GM19463 (cell line): Measurements from ENCODE around the gene FAM170B.
A peak's percentile ranks its signal among the peaks of the same experiment; 100 is the strongest.

ENCODE experiments used
- ATAC-seq: cut with Tn5 transposase; IDR thresholded peaks from one replicate; pipeline ENCODE4 v1.9.1; 2021; ENCODE audit warnings: mild to moderate bottlenecking, moderate library complexity; ENCODE audit not compliant: unreplicated experiment

FAM170B gene

DNA sequence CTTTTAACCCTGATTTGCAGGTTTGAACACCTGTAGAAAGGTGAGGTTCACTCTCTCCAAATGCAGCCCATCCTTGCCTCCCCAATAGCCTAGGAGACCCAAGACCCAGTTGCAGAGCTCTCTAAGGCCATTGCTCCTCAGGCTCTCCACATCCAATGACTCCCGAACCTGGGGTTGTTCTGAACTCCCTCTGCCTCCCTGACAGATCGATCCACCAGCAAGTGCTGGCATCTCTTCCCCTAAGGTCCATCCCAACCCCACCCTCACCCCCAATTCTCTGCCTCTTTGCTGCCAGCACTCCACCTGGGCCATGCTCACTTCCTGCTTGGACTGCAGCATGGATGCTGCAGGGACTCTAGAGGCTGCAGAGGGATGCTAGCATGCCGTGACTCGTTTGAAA, 19.3 kb upstream of the FAM170B start:
- no peak for ATAC-seq

DNA sequence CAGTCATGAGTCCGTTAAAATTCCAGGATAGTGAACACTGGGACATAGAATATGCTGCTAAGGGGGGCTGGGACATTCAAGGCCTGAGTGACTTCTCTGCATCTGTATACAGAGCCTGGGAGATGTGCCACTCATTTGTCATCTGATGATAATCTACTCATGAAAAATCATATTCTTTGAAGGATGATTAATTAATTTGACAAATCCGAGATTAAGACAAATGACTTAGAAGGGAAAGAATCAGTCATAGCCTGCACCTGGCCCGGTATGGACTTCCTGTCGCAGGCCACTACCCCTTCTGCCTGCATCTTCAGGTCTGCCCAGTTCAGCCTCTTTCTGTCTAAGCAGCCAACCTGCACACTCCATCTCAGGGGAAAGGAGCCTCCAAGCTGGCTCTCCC, 18.8 kb upstream of the FAM170B start:
- ATAC-seq: no peak

DNA sequence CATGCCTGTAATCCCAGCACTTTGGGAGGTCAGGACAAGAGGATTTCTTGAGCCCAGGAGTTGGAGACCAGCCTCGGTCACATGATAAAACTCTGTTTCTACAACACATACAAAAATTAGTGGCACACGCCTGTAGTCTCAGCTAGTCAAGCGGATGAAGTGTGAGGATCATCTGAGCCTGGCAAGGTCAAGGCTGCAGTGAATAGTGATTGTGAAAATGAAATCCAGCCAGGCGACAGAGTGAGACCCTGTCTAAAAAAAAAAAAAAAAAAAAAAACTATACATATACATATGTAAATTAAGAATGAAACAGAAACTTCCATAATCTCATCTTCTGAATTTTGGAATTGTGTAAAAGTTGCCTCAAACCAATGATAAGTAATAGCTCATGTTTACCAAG, 18.2 kb upstream of the FAM170B start:
- ATAC-seq: no peak

DNA sequence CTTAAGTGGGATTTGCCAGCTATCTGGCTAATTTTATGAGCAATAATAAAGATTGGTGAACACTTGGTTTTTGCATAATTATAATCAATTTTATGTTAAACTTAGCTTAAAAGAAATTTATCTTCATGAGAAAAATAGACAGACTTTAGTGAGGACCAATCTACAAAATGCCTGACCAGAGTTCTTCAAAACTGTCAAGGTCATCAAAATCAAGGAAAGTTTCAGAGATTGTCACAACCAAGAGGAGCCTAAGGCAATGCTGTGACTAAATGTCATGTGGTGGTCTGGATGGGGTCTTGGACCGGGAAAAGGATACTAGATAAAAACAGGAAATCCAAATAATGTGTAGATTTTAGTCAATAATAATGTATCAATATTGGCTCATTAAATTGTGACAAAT, 17.7 kb upstream of the FAM170B start:
- no peak for ATAC-seq

DNA sequence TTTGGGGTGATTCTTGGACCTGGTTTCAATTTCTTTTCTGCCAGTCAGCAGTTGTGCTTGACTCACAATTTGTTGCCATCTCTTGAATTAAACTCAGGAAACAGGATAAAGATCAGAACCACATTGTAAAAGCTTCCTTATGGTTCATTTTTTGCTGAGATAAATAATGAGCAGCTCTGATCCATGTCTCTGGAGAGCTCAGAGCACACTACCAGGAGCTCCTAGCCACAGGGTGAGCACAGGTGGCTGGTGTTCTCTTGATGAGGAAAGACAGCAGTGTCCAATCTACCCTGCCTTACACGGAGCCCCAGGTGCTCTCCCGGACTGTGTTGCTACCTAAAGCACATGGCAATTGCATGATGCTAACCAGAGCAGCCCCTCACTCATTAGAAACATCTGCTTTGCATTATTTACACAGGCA, 17.2 kb upstream of the FAM170B start:
- ATAC-seq: no peak

DNA sequence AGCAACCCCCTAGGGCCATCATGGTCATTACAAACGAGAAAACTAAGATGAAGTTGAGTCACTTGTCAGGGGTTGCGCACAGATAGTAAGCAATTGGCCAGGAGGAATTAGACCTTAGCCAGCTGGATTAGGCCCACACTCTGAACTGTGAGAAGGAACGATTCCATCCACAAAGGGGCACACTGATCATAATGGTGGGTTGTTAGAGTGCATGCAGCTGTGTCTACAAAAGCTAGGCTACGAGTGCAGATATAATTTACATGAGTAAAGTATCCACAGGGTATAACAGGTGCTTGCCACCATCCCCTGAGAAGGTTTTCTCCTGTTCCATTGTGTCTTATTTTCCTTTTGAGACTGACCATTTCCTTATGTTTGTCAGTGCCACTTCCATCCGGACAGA, 16.6 kb upstream of the FAM170B start:
- no peak for ATAC-seq

DNA sequence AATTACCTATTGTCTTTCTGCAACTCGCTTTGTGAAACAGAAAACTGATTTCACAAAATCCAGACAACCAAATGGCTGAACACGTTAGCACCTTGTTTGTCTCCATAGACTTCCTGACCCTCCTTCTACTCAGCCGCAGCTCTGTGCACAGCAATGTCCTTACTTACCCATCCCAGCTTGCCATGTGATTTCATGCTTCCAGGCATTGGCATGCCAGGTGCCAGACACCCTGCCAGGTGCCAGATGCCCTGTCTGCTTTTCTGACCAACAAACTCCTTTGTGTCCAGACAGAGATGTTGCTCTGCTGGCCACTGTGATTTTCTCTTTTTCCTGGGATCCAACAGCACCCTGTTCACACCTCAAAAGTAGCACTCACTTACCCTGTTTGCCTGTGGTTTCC, 16.1 kb upstream of the FAM170B start:
- ATAC-seq: no peak

DNA sequence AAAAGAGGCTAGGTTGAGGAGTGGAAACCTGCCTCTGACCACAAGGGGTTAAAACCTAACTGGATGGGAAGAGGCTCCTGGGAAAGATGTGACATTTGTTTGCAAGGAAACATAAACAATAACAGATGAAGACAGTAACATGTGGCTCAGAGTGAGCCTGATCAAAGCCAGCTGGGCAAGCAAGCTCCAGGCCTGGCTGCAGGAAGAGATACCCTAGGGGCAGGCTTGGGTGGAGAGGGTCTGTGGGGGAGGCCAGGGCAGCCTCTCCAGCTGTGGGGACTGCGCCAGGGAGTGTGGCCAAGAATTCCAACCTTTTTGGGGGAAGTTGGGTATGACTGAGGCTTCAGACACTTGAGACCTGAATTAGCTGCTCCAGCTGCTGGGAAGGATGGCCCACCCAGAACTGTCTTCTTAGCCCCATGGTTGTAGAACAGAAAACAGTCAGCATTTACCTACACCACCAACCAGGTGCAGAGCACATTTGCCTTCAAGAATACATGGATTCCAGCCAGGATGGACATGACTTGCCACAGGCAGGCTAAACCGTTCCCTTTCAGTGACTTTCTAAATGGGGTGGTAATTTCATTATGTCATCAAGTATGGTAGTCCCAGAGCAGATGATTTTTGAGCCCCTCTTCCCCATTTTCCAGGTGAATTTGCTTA, 10.4 kb upstream of the FAM170B start:
- no peak for ATAC-seq

DNA sequence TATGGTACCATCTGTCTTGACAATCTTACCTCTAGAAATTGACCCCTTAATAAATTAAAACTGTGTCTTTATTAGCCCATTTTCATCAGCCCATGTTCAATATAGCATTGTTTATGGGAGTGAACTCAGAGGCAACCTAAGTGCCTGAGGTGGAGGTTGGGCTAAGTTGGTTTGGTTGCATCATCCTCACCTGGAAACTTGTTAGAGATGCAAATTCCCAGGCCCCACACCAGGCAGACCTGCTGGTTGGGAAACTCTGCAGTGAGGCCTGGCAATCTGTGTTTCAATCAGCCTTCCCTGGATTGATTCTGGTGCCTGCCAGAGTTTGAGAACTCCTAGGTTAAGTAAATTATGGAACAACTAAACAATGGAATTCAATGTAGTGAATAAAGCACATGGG, 9.4 kb upstream of the FAM170B start:
- no peak for ATAC-seq

DNA sequence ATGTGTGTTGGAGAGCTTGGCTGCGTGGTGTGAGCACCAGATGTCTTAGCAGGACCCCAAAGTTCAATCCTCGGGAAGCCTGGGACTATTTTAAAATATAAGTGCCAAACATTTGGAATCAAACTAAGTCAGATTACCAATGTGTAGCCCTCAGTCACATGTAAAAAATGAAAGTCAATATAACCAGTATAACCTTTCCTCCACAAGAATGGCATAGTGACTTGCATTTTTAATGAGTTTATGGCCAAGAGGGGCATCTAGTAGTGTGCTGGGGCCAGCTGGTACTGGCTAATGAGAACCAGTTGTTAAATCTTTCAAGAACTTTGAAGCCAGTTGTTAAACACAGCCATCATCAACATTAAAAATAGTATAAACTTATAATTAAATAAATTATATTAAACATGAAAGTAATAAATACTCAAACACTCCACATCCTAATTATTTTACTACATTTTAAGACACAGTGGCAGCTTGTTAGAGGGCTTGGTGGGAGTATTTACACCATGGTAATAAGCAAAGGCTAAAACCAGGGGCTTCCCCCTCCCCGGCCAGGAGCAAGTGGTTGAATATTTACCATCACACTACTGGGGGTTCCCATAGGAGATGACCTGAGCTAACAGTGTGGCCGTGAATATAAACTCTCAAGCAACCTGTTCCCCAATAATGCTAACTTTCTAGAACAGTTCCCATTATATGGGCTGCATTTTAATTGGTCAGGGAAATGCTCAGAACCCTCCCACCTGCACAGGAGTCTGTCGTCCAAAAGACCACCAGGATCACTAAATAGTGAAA, 7.9 kb upstream of the FAM170B start:
- peak; percentile 81 for ATAC-seq

DNA sequence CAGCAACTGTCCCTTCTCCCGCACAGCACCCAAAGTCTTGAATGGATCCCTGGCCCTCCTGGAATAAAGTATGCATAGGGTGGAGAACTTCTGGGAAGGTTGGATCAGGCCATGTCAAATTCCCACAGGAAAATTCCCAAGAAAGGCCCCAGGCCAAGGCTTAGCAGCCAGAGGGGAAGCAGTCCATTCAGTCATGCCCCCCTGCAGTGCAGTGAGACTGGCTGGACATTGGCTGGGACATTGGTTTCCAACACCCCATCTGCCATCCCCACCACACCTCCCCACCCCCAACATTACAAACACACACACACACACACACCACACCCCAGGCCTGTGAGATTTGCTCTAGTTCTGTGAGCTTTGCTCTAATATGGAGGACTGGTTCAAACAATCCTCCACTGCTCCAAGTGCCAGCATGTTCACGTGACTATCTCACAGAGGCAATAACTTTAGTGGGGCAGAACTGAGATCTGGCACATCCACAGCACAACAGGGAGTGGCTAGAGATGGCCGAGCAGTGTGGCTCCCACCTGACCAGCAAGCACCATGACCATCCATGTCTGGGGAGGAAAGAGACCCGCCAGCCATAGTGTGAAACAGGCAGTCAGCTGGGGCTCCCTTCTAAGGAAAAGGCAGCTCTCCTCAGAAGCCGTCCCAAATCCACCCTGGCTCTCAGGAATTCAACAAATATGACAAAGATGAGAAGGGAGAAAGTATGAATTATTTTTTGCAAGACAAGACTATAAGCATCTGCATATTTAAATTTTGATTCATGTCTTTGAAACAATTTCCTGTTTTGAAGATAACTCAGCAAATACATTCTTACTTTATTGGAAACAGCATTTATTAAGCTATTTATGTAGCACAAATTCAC, 6.7 kb upstream of the FAM170B start:
- ATAC-seq: no peak

DNA sequence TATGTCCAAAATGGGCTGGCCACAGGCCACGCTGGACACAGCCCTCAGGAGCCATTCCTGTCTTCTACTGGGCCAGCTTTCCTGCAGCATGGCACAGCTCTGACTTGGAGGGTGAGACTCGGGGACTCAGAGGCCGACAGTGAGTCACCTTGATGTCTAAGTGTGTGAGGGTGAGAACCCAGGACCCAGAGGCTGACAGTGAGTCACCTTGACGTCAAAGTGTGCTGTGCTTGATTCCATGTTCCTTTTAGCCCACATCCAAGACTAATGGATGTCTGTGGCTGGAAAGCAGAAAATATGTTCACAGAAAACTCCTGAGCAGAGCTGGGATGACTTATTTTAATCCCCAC, 6.0 kb upstream of the FAM170B start:
- no peak for ATAC-seq

DNA sequence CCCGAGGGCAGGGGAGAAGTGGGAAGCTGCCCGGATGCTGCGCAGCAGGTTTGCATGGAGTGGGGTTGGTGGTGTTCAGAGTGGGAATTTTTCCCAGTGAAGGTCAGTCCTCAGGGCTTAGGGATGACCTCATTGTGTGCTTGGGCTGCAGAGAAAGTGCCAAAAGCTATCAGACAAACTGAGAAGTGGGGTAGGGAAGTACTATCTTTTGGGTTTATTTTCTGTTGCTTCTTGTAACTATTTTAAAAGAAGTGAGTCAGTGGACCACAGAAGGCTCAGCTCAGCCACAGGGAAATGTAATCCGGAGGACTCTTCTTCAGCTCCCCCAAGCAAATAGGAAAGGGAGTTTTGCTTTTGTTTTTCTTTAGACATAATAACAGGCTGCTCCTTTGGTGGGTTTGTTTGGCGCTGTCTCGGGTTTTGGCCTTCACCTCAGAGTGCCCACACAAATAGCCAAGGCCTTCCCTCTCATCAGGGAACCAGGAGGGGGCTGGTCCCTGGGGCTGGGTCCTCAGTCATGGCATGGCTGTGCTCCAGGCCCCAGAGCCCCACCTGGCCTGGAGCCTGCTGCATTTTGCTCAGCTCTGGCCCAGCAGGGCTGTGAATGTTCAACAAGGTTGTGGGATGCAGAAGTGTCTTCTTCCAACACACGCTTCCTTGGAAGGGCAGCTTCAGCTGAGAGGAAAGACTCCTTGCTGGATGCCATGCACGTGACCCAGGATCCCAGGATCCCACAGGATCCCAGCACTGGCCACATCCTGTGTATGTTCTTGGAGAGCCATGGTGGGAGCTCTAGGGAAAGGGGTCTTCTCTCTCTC, 5.4 kb upstream of the FAM170B start:
- peak; percentile 30 for ATAC-seq

DNA sequence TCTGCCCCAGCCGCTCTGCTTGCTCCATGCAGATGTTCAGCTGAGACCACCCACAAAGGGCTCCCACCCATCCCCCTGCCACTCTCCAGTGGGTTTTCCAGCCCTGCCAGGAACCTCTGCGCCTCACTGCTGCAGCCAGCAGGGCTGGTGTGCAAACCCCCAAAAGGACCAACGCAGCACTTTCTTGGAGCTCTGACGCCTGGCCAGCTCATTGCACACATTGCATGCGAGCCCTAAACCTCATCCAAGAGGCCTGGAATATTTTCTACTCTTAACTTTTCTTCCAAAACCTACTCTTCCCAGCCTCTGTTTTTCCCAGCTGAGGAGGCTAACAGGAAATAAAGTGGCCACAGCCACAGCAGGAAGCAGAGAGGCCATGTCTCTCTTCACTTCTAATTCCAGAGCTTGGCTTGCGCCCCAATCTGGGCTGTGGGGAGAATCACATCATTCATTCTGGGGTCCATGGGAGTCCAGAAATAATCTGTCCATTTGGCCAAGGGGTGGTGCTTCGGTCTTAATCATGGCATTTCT, 4.6 kb upstream of the FAM170B start:
- ATAC-seq: no peak

DNA sequence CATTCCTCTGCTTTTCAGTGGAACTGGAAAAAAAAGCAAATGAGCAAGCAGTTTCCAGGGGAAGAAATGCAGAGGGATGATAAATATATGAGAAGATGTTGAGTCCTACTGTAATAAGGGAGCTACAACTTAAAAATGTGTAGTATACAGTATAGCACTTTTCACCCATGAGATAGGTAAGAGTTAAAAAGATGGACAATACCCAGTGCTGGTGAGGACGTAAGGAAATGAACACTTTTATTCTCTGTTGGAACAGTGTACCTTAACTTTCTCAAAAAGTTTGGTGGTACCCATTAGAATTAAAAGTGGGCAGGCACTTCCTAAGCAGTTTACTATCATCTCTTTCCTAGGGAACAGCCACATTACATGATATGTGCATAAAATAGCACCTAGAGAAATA, 2.7 kb upstream of the FAM170B start:
- ATAC-seq: no peak

DNA sequence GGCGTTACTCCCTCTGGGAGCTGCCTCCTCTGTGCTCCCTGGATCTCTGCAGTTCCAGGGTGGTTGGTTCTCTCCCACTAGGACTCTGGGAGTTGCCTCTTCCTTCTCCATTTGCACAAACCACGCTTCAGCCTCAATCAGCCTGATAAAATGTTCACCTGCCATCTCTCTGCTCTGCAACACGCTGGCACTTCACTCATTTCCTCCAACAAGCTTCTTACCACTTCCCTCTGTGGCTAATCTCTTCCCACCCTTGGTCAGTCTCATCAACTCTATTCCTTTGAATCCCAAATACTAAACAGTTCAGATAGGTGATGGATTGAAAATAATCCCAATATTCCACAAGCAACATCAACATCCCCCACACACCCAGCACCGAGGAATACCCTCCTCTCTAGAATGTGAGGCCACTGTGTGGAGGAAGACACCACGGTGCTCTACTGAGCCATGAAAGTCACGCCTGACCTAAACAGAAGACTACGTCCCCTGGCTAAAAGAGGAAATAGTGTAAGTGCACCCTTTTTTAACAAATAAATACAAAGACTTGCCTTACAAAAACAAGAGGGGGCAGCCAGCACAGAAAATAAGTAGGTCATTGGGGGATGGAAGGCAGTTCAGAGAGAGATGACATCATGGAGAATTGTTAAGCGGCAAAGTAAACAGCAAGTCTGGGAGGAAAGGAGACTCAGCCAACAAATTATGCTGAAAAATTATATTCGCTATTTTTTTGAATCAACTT, 1.9 kb upstream of the FAM170B start:
- peak; percentile 45 for ATAC-seq

DNA sequence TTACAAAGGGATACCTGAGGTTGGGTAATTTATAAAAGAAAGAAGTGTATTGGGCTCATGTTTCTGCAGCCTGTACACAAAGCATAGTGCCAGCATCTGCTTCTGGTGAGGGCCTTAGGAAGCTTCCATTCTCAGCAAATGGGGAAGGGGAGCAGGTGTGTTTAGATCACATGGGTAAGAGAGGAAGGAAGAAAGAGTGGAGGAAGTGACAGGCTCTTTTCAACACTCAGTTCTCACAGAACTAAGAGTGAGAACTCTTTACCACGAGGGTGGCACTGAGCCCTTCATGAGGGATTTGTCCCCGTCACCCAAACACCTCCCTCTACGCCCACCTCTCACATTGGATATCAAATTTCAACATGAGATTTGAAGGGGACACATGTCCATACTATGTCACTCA, 506 bp upstream of the FAM170B start:
- no peak for ATAC-seq

DNA sequence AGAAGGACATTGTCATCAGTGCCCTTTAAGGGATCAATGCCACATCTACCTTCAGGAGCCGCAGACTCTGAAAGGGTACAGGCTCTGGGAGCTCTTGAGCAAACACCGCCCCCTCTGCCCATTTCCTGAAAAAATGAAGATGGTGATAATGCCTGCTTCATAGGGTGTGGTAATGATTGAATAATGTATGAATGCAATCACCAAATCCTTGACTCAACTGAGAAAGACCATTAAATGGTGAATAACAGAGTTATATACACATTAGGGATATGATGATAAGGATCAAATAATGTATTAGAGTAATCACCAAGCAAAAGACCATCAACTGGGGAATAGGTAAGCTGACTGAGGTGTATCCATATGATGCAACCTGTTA, 1.5 kb downstream of the FAM170B start:
- no peak for ATAC-seq

DNA sequence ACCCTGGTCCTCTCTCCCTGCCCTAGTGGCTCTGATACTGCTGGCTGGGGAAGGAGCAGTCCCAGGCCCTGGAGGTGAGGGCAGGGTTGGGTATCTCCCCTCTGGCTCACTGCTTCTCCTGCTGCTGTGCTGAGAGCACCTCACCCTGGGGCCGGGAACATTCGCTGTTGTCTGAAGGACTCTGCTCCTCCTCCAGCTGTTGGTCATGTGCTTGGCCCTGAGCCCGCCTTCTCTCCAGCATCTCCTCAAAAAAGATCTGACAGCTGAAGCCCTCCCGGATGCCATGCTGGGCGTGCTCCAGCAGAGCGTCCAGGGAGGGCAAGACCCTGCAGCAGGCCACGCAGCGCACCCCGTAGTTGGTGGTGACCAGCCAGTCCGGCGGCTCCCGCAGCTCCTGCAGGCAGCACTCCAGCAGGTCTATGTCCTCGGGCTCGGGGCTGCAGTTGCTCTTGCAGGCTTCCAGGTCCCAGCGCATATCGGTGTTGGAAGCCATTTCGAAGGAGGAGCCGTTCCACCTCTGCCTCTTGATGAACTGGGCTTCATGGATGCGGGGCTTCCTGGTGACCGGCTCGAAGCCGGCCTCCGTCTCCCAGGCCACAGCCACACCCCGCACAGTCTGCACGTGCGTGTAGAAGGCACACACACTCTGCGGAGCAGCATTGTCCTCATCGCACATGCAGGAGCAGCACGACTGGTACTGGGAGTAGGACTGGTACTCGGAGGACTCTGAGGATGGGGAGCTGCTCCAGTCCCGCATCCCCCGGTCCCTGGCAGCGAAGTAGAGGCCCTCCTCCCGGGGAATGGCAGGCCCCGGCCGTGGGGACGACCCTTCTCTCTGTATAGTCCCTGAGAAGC, 2.1 kb downstream of the FAM170B start:
- no peak for ATAC-seq
